NCI-H460 (cell line): Measurements from ENCODE around the gene RALGAPB. TPM values are rescaled to one million over a fixed set of nuclear protein-coding genes. Genes with fewer than 3 reads are reported as not detected.
A peak's percentile ranks its signal among the peaks of the same experiment; 100 is the strongest.
"Not testable (repeated sequence)": the region's sequence is repeated elsewhere in the genome, so short reads cannot be mapped to it uniquely, and the experiment has no call there.

Source experiments
- DNase-seq: peaks from one replicate; pipeline ENCODE4 v3.0.0-alpha.2; 2016; ENCODE audit warnings: low read depth; ENCODE audit errors: extremely low read depth
- total RNA-seq: library from RNA; depleted of rRNA; stranded (reverse); fragments of >200 nt; shearing (Covaris generic); gene quantifications from 2 replicates; pipeline ENCODE4 v1.2.3, GENCODE V29; 2014

Gene RALGAPB
- total RNA-seq, 1 experiment from 2014 or later, result 34.8 TPM

- DNase-seq, result no peak
Observed at GRCh38 chr20:38581013-38581412, 108.4 kb downstream of the RALGAPB start, which contains the start of gene ADIG. Gene ADIG (plus strand): TSS chr20:38581197. CDS start chr20:38581251, 54 bp downstream.

- DNase-seq, result no peak
Observed at GRCh38 chr20:38581830-38582358, 109.3 kb downstream of the RALGAPB start.

- DNase-seq, result no peak
Observed at GRCh38 chr20:38583306-38583705, 110.7 kb downstream of the RALGAPB start.

GRCh38 chr20:38584099-38584763, 111.6 kb downstream of the RALGAPB start:
- DNase-seq, result no peak

- DNase-seq, result no peak
Observed at GRCh38 chr20:38585404-38586180, 112.9 kb downstream of the RALGAPB start.

DNA sequence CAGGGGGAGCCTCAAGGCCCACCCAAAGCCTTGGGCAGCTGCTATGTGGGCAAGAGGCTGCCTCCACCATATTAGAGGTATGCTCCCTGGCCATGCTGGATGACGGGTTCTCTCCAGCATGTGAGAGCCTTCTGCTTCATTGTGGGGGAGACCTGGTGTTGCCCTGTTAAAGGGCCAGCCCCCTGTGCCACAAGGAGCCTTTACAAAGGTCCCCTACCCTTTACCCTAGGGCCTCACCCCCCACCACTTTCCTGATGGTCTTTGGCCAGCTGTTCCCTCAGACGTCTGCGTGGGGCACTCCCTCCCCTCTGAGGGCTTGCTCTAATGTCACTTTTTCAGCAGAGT, 113.5 kb downstream of the RALGAPB start:
- no peak for DNase-seq

DNA sequence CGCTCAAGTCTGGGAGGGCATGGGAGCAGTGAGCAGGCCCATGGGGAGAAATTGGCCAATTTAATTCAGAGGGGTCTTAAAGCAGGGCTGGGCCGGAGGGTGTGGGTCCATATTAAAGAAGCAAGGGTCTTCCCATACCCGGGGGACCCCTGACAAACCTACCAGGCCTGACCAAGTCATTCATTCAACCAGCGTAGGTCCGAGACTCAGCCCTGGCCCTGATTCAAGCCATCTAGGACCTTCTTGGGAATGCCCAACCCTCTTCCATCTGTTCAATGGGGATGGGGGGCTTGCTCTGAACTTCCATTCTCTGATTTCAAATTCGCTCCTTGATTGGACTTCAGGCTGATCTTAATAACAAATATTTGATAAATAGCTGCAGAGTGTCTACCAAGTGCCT, 115.7 kb downstream of the RALGAPB start:
- no peak for DNase-seq

- DNase-seq, result no peak
Observed at GRCh38 chr20:38589351-38589750, 116.7 kb downstream of the RALGAPB start.

- no peak for DNase-seq
Observed at GRCh38 chr20:38589967-38590675, 117.5 kb downstream of the RALGAPB start.

GRCh38 chr20:38590676-38591473, 118.2 kb downstream of the RALGAPB start:
- DNase-seq, result no peak

DNA sequence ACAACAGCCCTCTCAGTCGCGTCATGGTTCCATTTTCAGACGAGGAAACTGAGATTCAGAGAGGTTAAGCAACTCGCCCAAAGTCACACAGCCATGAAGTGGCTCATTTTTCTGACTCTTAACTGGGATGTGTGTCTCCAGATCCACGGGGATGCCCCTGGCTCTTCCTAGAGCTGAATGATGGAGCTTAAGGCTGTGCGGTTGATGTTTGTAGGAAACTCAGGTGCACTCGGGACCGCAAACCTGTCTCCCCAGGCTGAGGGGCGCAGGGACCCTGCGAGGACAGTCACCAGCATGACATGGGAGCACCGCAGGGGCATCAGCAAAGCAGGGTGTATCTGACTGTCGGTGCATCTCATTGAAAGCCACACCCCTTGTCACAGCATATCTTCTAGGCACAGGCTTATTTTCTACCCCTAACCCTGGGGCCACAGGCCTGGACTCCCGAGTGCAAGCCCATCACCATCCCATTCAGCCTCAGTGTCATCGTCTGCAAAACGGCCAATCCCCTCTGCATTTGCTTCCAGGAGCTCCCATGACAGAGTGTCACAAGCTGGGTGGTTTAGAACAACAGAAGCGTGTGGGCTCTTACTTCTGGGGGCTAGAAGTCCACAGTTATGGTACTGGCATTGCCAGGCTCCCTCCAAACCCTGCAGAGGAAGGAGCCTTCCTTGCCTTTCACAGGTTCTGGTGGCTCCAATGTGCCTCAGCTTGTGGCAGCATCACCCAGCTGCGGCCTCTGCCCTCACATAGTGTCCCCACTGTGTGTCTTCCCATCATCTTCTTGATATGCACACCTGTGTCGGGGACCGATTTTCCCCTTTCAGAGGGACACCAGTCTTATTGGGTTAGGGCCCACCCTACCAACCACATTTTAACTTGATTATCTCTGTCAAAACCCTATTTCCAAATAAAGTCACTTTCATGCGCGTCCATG, 119.1 kb downstream of the RALGAPB start:
- DNase-seq, result no peak

DNA sequence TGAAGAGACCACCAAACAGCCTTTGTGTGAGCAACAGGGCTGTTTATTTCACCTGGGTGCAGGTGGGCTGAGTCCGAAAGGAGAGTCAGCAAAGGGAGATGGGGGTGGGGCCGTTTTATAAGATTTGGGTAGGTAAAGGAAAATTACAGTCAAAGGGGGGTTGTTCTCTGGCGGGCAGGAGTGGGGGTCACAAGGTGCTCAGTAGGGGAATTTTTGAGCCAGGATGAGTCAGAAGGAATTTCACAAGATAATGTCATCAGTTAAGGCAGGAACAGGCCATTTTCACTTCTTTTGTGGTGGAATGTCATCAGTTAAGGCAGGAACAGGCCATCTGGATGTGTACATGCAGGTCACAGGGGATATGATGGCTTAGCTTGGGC, 119.8 kb downstream of the RALGAPB start:
- not testable (repeated sequence) for DNase-seq

DNA sequence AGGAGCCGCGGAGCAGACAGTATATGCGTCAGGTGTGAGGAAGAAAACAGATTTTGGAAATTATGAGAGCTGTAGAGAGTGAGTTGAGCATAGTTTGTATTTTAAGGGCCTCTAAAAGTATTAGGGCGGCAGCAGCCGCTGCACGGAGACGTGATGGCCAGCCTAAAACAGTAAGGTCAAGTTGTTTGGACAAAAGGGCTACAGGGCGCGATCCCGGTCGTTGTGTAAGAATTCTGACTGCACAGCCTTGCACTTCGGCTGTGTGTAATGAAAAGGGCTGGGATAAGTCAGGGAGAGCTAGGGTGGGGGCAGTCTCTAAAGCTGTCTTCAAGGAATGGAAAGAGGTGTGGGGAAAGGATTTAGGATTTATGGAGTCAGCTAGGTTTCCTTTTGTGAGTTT, 121.6 kb downstream of the RALGAPB start:
- DNase-seq, result not testable (repeated sequence)

DNA sequence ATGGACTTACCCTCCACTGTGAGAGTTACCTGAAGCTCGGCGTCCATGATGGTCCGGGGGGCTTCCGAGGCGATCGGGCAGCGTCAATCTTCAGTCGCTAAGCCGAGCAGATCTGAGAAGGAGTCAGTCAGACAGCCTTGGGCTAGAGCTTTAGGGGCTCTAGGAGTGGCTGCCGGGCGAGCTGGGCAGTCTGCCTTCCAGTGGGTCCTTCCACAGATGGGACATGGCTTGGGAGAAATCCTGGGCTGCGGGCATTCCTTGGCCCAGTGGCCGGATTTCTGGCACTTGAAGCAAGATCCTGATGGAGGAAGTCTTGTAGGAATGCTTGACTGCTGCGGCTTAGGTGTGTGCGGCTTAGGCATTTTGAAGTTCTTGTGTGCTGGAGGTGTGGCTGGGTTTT, 123.2 kb downstream of the RALGAPB start:
- not testable (repeated sequence) for DNase-seq

- no peak for DNase-seq
Observed at GRCh38 chr20:38599410-38599882, 126.8 kb downstream of the RALGAPB start.

- DNase-seq, result no peak
Observed at GRCh38 chr20:38600057-38600456, 127.4 kb downstream of the RALGAPB start.

GRCh38 chr20:38601216-38602184, 128.9 kb downstream of the RALGAPB start, which contains the start of gene ARHGAP40:
Gene ARHGAP40 (plus strand): TSS chr20:38601809.
- DNase-seq, result peak; percentile 12

GRCh38 chr20:38602185-38602581, 129.5 kb downstream of the RALGAPB start:
- DNase-seq, result no peak
